ENCODE results near the gene TNFRSF4. TPM values are rescaled to one million over a fixed set of nuclear protein-coding genes. Genes with fewer than 3 reads are reported as not detected.

The TNFRSF4 gene
- total and polyA plus RNA-seq, 2 donors (not counting 1 experiment from before 2014, with no cell fraction given), result 0.63 to 1.8 TPM

DNA sequence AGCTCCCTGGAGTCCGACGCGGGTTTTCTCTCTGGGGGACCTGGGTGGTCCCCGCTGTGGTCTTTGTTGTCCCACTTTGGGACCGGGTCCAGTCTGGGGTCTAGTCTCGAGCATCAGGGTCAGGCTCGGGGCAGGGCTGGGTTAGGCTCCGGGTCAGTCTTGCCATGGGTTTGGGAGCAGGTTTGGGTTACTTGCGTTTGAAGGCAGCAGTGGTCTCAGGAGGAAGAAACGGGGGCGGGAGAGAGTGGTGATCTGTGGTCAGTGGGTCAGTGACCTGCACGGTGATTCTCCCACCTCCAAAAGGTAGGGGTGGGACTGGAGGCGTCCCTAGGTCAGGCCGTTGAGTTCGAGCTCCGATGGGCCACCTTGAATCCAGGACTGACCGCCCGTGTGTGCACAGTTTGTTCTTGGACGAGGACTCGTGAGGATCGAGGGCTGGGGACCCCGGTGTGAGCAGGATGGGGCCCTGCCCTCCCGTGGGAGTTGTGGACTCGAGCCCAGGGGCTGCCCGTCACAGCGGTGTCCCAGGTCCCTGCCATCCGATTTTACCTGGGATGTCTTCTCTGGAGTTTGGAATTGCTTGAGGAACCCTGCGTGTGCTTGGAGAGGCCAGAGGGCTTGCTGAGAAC lies 20.3 kb upstream of the TNFRSF4 start:
- CTCF ChIA-PET, result interaction anchor here (1.0 kb wide), 1 partner anchor 112 kb away, joined by 3 read pairs; no protein-coding TSS in a partner anchor
- POLR2A ChIA-PET, result no interaction called here
- DNase-seq (no peak), ATAC-seq (ENCODE audit: low read depth) (no peak)
- intact Hi-C loops (cut with micrococcal nuclease), result loop anchor here (5.0 to 10.0 kb wide), 2 partner anchors 73 to 199 kb away; partner anchors contain the start of genes ACAP3 and PUSL1
- 97% methylated on average over 28 of the region's 28 CpGs for WGBS (ENCODE audit: insufficient coverage)
- Histone ChIP-seq H3K4me3 (ENCODE audit: control extremely low read depth in 1 of 5, extremely low read depth in 1 of 5, insufficient read depth in 1 of 5, low read depth in 2 of 5, low read length in 4 of 5) (no peak overlapping the region), H2AFZ (ENCODE audit: insufficient read depth, low read depth, low read length, poor library complexity, severe bottlenecking) (no peak overlapping the region), H3K27ac (ENCODE audit: low read length in 2 of 2) (no peak overlapping the region), H3K9ac (ENCODE audit: low read length) (no peak overlapping the region), H3K4me2 (replicated peaks; ENCODE audit: low read depth, low read length, poor library complexity, severe bottlenecking) (no peak overlapping the region), H3K4me1 (ENCODE audit: control insufficient read depth in 2 of 2, insufficient read depth in 2 of 2, low read length in 2 of 2) (peaks cover 38 to 43% of the 10 kb centered on the region in 2 donors), H4K20me1 (ENCODE audit: control insufficient read depth, insufficient read depth, low read length, poor library complexity, severe bottlenecking) (peaks cover 49% of the 10 kb centered on the region), H3K27me3 (replicated peaks in 1 of 4; ENCODE audit: control extremely low read depth in 1 of 4, control insufficient read depth in 3 of 4, insufficient read depth in 4 of 4, low read length in 3 of 4) (peaks cover 0 to 18% (median 6%) of the 10 kb centered on the region in 4 experiments), H3K79me2 (ENCODE audit: control insufficient read depth, insufficient read depth, low read length) (peaks cover 47% of the 10 kb centered on the region), H3K9me3 (ENCODE audit: control extremely low read depth in 1 of 3, control insufficient read depth in 2 of 3, insufficient read depth in 1 of 3, low read length in 2 of 3) (peaks cover 0 to 5% (median 0%) of the 10 kb centered on the region in 3 donors), H3K36me3 (replicated peaks in 1 of 2; ENCODE audit: control extremely low read depth in 1 of 2, control insufficient read depth in 1 of 2, extremely low read depth in 1 of 2, insufficient read depth in 2 of 2, low read length in 1 of 2) (peaks cover 0 to 8% of the 10 kb centered on the region in 2 experiments)
- no peaks in the 10 kb centered on the region for H3K9me3 Mint-ChIP-seq (ENCODE audit: insufficient read depth)
- H3K27me3 Mint-ChIP-seq, result no peaks in the 10 kb centered on the region
- peaks cover 41% of the 10 kb centered on the region for H3K4me1 Mint-ChIP-seq
- TF ChIP-seq, protein P1, sequence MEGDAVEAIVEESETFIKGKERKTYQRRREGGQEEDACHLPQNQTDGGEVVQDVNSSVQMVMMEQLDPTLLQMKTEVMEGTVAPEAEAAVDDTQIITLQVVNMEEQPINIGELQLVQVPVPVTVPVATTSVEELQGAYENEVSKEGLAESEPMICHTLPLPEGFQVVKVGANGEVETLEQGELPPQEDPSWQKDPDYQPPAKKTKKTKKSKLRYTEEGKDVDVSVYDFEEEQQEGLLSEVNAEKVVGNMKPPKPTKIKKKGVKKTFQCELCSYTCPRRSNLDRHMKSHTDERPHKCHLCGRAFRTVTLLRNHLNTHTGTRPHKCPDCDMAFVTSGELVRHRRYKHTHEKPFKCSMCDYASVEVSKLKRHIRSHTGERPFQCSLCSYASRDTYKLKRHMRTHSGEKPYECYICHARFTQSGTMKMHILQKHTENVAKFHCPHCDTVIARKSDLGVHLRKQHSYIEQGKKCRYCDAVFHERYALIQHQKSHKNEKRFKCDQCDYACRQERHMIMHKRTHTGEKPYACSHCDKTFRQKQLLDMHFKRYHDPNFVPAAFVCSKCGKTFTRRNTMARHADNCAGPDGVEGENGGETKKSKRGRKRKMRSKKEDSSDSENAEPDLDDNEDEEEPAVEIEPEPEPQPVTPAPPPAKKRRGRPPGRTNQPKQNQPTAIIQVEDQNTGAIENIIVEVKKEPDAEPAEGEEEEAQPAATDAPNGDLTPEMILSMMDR (IDR thresholded peaks at IDR 0.05), result no peak
- no peak for TF ChIP-seq EZH2 (IDR thresholded peaks at IDR 0.05; ENCODE audit: borderline replicate concordance, insufficient read depth, low read depth, low read length, poor library complexity, severe bottlenecking)
- peak overlapping the region; percentile 84 for H3K4me3 Mint-ChIP-seq
- H3K27ac Mint-ChIP-seq, result peak overlapping the region; percentile 15

DNA sequence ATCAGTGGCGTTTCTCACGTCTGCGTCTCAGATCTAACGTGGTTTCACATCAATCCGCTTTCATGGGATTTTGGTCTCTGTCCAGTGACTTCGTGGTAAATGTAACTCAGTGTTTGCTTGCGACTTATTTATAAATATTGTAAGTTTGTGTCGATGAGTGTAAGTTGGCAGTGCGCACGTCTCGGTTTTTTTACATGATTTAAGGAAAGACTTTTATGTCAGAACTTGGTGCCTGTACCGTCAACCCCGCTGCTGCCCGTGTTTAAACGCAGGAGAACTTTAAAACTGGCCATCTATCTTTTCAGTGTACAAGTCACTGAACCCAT lies 19.6 kb upstream of the TNFRSF4 start:
- peak overlapping the region; percentile 73 for H3K27ac Mint-ChIP-seq
- no peaks in the 10 kb centered on the region for H3K9me3 Mint-ChIP-seq (ENCODE audit: insufficient read depth)
- Histone ChIP-seq H3K4me1 (ENCODE audit: control insufficient read depth in 2 of 2, insufficient read depth in 2 of 2, low read length in 2 of 2) (peaks cover 38 to 45% of the 10 kb centered on the region in 2 donors), H3K4me2 (replicated peaks; ENCODE audit: low read depth, low read length, poor library complexity, severe bottlenecking) (peak overlapping the region; percentile 88), H3K27me3 (replicated peaks in 1 of 4; ENCODE audit: control extremely low read depth in 1 of 4, control insufficient read depth in 3 of 4, insufficient read depth in 4 of 4, low read length in 3 of 4) (peaks cover 0 to 11% (median 3%) of the 10 kb centered on the region in 4 experiments), H3K79me2 (ENCODE audit: control insufficient read depth, insufficient read depth, low read length) (peaks cover 54% of the 10 kb centered on the region), H3K4me3 (ENCODE audit: control extremely low read depth in 1 of 5, extremely low read depth in 1 of 5, insufficient read depth in 1 of 5, low read depth in 2 of 5, low read length in 4 of 5) (no peak overlapping the region), H3K27ac (ENCODE audit: low read length in 2 of 2) (no peak overlapping the region), H3K36me3 (replicated peaks in 1 of 2; ENCODE audit: control extremely low read depth in 1 of 2, control insufficient read depth in 1 of 2, extremely low read depth in 1 of 2, insufficient read depth in 2 of 2, low read length in 1 of 2) (peaks cover 0 to 12% of the 10 kb centered on the region in 2 experiments), H3K9me3 (ENCODE audit: control extremely low read depth in 1 of 3, control insufficient read depth in 2 of 3, insufficient read depth in 1 of 3, low read length in 2 of 3) (peaks cover 0 to 3% (median 0%) of the 10 kb centered on the region in 3 donors), H4K20me1 (ENCODE audit: control insufficient read depth, insufficient read depth, low read length, poor library complexity, severe bottlenecking) (peaks cover 56% of the 10 kb centered on the region), H2AFZ (ENCODE audit: insufficient read depth, low read depth, low read length, poor library complexity, severe bottlenecking) (no peak overlapping the region), H3K9ac (ENCODE audit: low read length) (no peak overlapping the region)
- H3K27me3 Mint-ChIP-seq, result no peaks in the 10 kb centered on the region
- ATAC-seq (ENCODE audit: low read depth), result no peak
- ChIA-PET POLR2A (no interaction called here), CTCF (no interaction called here)
- no peak for TF ChIP-seq EZH2 (IDR thresholded peaks at IDR 0.05; ENCODE audit: borderline replicate concordance, insufficient read depth, low read depth, low read length, poor library complexity, severe bottlenecking)
- DNase-seq, result no peak
- H3K4me3 Mint-ChIP-seq, result peak overlapping the region; percentile 84
- peaks cover 42% of the 10 kb centered on the region for H3K4me1 Mint-ChIP-seq
- WGBS (ENCODE audit: insufficient coverage), result 96% methylated on average over 13 of the region's 15 CpGs
- intact Hi-C loops (cut with micrococcal nuclease), result loop anchor here (2.0 to 10.0 kb wide), 3 partner anchors 25 to 199 kb away; partner anchors contain the start of genes ACAP3 and PUSL1
